Osteocyte (in vitro differentiated cells): ENCODE data around the gene LRIT1. TPM values are rescaled to one million over a fixed set of nuclear protein-coding genes. Genes with fewer than 3 reads are reported as not detected.

Experiments
- DNase-seq: peaks from one replicate; pipeline ENCODE4 v3.0.0; 2021; ENCODE audit warnings: mixed read lengths; ENCODE audit not compliant: unreplicated experiment; ENCODE audit errors: extremely low spot score
- H3K27ac Mint-ChIP-seq: one replicate; pipeline ENCODE4 v1.8.0; 2021; ENCODE audit warnings: mild to moderate bottlenecking, mixed read lengths; ENCODE audit not compliant: unreplicated experiment
- H3K27me3 Mint-ChIP-seq: one replicate; pipeline ENCODE4 v1.8.0; 2021; ENCODE audit warnings: mixed read lengths; ENCODE audit not compliant: unreplicated experiment
- H3K36me3 Mint-ChIP-seq: one replicate; pipeline ENCODE4 v1.8.0; 2021; ENCODE audit warnings: mixed read lengths; ENCODE audit not compliant: unreplicated experiment
- H3K4me1 Mint-ChIP-seq: one replicate; pipeline ENCODE4 v1.8.0; 2021; ENCODE audit warnings: mixed read lengths; ENCODE audit not compliant: unreplicated experiment
- H3K4me3 Mint-ChIP-seq: one replicate; pipeline ENCODE4 v1.8.0; 2021; ENCODE audit warnings: mild to moderate bottlenecking, moderate library complexity, mixed read lengths; ENCODE audit not compliant: unreplicated experiment
- H3K9me3 Mint-ChIP-seq: one replicate; pipeline ENCODE4 v1.8.0; 2021; ENCODE audit warnings: mixed read lengths; ENCODE audit not compliant: unreplicated experiment
- CTCF ChIP-seq: fragments of 200-600 bp; sonication (generic); IDR thresholded peaks from 2 replicates; pipeline ENCODE4 v1.5.0; 2021; ENCODE audit warnings: antibody characterized with exemption, mild to moderate bottlenecking, moderate library complexity
- total RNA-seq: library from RNA; stranded (reverse); gene quantifications from 2 replicates; pipeline ENCODE4 v1.2.1, GENCODE V29; 2021

Gene LRIT1
- total RNA-seq, 1 donor from 2014 or later, result not detected

GRCh38 chr10:84232376-84232775, 9.0 kb downstream of the LRIT1 start:
- Mint-ChIP-seq H3K27me3 (peaks cover 10% of the 10 kb centered on the region), H3K27ac (no peak overlapping the region), H3K36me3 (no peaks in the 10 kb centered on the region), H3K9me3 (no peaks in the 10 kb centered on the region), H3K4me3 (no peak overlapping the region), H3K4me1 (no peaks in the 10 kb centered on the region)
- DNase-seq, result no peak
- TF ChIP-seq CTCF, result no peak

GRCh38 chr10:84230359-84230758, 11.0 kb downstream of the LRIT1 start:
- no peaks in the 10 kb centered on the region for H3K36me3 Mint-ChIP-seq
- no peaks in the 10 kb centered on the region for H3K4me1 Mint-ChIP-seq
- no peak for DNase-seq
- H3K4me3 Mint-ChIP-seq, result no peak overlapping the region
- TF ChIP-seq CTCF, result no peak
- H3K27me3 Mint-ChIP-seq, result peaks cover 5% of the 10 kb centered on the region
- H3K27ac Mint-ChIP-seq, result no peak overlapping the region
- H3K9me3 Mint-ChIP-seq, result no peaks in the 10 kb centered on the region

- Mint-ChIP-seq H3K4me3 (no peak overlapping the region), H3K4me1 (no peaks in the 10 kb centered on the region), H3K27me3 (peaks cover 5% of the 10 kb centered on the region), H3K36me3 (no peaks in the 10 kb centered on the region), H3K9me3 (no peaks in the 10 kb centered on the region), H3K27ac (no peak overlapping the region)
- TF ChIP-seq CTCF, result no peak
- no peak for DNase-seq
Measured at GRCh38 chr10:84227810-84228209, 13.5 kb downstream of the LRIT1 start.

- Mint-ChIP-seq H3K36me3 (no peaks in the 10 kb centered on the region), H3K27ac (no peak overlapping the region), H3K4me3 (no peak overlapping the region), H3K4me1 (no peaks in the 10 kb centered on the region), H3K27me3 (peaks cover 5% of the 10 kb centered on the region), H3K9me3 (no peaks in the 10 kb centered on the region)
- TF ChIP-seq CTCF, result no peak
- no peak for DNase-seq
Measured at GRCh38 chr10:84226616-84227015, 14.7 kb downstream of the LRIT1 start.

GRCh38 chr10:84225427-84226173, 15.7 kb downstream of the LRIT1 start, which contains the start of gene LRIT2:
LRIT2 (minus strand) TSS chr10:84225544; CDS start chr10:84225520, 24 bp downstream.
- Mint-ChIP-seq H3K9me3 (no peaks in the 10 kb centered on the region), H3K27ac (no peak within 1 kb of the TSS), H3K4me3 (no peak within 1 kb of the TSS), H3K4me1 (no peaks in the 10 kb centered on the region), H3K27me3 (peaks cover 5% of the 10 kb centered on the region), H3K36me3 (no peaks in the 10 kb centered on the region)
- DNase-seq, result no peak
- no peak for TF ChIP-seq CTCF
